Measurements from ENCODE around the gene LKAAEAR1. TPM values are rescaled to one million over a fixed set of nuclear protein-coding genes. Genes with fewer than 3 reads are reported as not detected.
A peak's percentile ranks its signal among the peaks of the same experiment; 100 is the strongest.

The LKAAEAR1 gene
- total and polyA plus RNA-seq, 2 of the 13 experiments (the other 11 are each of a cell fraction or from before 2014, with no cell fraction given): not detected

DNA sequence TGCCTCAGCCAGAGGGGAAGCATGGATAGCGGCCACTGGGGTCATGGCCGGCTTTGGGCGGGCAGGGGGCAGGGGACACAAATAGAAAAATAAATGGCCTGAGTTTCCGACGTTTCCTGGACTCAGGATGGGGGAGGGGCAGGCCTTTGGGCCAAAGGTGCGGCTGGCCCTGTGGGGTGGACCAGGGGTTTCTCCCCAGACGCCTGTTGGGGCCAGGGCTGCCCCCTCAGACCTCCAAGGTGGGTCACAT is 27.6 kb downstream of the LKAAEAR1 start (continued):
- TF ChIP-seq, protein P1, sequence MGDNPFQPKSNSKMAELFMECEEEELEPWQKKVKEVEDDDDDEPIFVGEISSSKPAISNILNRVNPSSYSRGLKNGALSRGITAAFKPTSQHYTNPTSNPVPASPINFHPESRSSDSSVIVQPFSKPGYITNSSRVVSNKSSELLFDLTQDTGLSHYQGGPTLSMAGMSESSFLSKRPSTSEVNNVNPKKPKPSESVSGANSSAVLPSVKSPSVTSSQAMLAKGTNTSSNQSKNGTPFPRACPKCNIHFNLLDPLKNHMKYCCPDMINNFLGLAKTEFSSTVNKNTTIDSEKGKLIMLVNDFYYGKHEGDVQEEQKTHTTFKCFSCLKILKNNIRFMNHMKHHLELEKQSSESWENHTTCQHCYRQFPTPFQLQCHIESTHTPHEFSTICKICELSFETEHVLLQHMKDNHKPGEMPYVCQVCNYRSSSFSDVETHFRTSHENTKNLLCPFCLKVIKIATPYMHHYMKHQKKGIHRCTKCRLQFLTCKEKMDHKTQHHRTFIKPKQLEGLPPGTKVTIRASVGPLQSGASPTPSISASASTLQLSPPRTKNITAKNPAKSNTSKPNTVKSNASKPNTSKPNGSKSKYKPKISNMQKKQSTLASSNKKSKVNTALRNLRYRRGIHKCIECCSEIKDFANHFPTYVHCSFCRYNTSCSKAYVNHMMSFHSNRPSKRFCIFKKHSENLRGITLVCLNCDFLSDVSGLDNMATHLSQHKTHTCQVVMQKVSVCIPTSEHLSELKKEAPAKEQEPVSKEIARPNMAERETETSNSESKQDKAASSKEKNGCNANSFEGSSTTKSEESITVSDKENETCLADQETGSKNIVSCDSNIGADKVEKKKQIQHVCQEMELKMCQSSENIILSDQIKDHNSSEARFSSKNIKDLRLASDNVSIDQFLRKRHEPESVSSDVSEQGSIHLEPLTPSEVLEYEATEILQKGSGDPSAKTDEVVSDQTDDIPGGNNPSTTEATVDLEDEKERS (CRISPR knock-in tag; IDR thresholded peaks at IDR 0.05): no peak
- TF ChIP-seq MIER2 (CRISPR knock-in tag; IDR thresholded peaks at IDR 0.05): 0 out of 2 replicates have a peak, but pooled peaks have one; percentile 10
- TF ChIP-seq, protein P2, sequence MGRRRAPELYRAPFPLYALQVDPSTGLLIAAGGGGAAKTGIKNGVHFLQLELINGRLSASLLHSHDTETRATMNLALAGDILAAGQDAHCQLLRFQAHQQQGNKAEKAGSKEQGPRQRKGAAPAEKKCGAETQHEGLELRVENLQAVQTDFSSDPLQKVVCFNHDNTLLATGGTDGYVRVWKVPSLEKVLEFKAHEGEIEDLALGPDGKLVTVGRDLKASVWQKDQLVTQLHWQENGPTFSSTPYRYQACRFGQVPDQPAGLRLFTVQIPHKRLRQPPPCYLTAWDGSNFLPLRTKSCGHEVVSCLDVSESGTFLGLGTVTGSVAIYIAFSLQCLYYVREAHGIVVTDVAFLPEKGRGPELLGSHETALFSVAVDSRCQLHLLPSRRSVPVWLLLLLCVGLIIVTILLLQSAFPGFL (CRISPR knock-in tag; IDR thresholded peaks at IDR 0.05): no peak
- TF ChIP-seq ZNF616 (CRISPR knock-in tag; IDR thresholded peaks at IDR 0.05; ENCODE audit: low read depth): no peak
- no peak for TF ChIP-seq ZNF660 (CRISPR knock-in tag; IDR thresholded peaks at IDR 0.05; ENCODE audit: borderline replicate concordance, low read depth)
- TF ChIP-seq ZBTB1 (CRISPR knock-in tag; IDR thresholded peaks at IDR 0.05; ENCODE audit: borderline replicate concordance): no peak
- TF ChIP-seq MTF2 (CRISPR knock-in tag; IDR thresholded peaks at IDR 0.05; ENCODE audit: borderline replicate concordance): no peak; the same call in 1 of the 2 replicates
- no peak; the same call in 1 of the 2 replicates for TF ChIP-seq ZNF556 (CRISPR knock-in tag; IDR thresholded peaks at IDR 0.05; ENCODE audit: borderline replicate concordance)
- TF ChIP-seq, protein P3, sequence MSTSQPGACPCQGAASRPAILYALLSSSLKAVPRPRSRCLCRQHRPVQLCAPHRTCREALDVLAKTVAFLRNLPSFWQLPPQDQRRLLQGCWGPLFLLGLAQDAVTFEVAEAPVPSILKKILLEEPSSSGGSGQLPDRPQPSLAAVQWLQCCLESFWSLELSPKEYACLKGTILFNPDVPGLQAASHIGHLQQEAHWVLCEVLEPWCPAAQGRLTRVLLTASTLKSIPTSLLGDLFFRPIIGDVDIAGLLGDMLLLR (CRISPR knock-in tag; IDR thresholded peaks at IDR 0.05): no peak
- peak; percentile 66; the same call in 1 of the 2 replicates for TF ChIP-seq HNF4G (IDR thresholded peaks at IDR 0.05; ENCODE audit: borderline replicate concordance, low read depth, low read length)
- TF ChIP-seq HNF4G (CRISPR knock-in tag; IDR thresholded peaks at IDR 0.05; ENCODE audit: borderline replicate concordance, low read depth): no peak; the same call in 1 of the 2 replicates
- no peak for TF ChIP-seq SNRNP70 (IDR thresholded peaks at IDR 0.05; ENCODE audit: low read depth, low read length)
- TF ChIP-seq, protein P4, sequence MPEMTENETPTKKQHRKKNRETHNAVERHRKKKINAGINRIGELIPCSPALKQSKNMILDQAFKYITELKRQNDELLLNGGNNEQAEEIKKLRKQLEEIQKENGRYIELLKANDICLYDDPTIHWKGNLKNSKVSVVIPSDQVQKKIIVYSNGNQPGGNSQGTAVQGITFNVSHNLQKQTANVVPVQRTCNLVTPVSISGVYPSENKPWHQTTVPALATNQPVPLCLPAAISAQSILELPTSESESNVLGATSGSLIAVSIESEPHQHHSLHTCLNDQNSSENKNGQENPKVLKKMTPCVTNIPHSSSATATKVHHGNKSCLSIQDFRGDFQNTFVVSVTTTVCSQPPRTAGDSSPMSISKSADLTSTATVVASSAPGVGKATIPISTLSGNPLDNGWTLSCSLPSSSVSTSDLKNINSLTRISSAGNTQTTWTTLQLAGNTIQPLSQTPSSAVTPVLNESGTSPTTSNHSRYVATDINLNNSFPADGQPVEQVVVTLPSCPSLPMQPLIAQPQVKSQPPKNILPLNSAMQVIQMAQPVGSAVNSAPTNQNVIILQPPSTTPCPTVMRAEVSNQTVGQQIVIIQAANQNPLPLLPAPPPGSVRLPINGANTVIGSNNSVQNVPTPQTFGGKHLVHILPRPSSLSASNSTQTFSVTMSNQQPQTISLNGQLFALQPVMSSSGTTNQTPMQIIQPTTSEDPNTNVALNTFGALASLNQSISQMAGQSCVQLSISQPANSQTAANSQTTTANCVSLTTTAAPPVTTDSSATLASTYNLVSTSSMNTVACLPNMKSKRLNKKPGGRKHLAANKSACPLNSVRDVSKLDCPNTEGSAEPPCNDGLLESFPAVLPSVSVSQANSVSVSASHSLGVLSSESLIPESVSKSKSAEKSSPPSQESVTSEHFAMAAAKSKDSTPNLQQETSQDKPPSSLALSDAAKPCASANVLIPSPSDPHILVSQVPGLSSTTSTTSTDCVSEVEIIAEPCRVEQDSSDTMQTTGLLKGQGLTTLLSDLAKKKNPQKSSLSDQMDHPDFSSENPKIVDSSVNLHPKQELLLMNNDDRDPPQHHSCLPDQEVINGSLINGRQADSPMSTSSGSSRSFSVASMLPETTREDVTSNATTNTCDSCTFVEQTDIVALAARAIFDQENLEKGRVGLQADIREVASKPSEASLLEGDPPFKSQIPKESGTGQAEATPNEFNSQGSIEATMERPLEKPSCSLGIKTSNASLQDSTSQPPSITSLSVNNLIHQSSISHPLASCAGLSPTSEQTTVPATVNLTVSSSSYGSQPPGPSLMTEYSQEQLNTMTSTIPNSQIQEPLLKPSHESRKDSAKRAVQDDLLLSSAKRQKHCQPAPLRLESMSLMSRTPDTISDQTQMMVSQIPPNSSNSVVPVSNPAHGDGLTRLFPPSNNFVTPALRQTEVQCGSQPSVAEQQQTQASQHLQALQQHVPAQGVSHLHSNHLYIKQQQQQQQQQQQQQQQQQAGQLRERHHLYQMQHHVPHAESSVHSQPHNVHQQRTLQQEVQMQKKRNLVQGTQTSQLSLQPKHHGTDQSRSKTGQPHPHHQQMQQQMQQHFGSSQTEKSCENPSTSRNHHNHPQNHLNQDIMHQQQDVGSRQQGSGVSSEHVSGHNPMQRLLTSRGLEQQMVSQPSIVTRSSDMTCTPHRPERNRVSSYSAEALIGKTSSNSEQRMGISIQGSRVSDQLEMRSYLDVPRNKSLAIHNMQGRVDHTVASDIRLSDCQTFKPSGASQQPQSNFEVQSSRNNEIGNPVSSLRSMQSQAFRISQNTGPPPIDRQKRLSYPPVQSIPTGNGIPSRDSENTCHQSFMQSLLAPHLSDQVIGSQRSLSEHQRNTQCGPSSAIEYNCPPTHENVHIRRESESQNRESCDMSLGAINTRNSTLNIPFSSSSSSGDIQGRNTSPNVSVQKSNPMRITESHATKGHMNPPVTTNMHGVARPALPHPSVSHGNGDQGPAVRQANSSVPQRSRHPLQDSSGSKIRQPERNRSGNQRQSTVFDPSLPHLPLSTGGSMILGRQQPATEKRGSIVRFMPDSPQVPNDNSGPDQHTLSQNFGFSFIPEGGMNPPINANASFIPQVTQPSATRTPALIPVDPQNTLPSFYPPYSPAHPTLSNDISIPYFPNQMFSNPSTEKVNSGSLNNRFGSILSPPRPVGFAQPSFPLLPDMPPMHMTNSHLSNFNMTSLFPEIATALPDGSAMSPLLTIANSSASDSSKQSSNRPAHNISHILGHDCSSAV (CRISPR knock-in tag; IDR thresholded peaks at IDR 0.05; ENCODE audit: borderline replicate concordance): no peak
- TF ChIP-seq RAD21 (CRISPR knock-in tag; IDR thresholded peaks at IDR 0.05): no peak
- TF ChIP-seq MIER3 (CRISPR knock-in tag; IDR thresholded peaks at IDR 0.05; ENCODE audit: borderline replicate concordance): no peak
- TF ChIP-seq TSC22D2 (CRISPR knock-in tag; IDR thresholded peaks at IDR 0.05; ENCODE audit: borderline replicate concordance): no peak; the same call in 1 of the 2 replicates
- TF ChIP-seq ZNF224 (CRISPR knock-in tag; IDR thresholded peaks at IDR 0.05): no peak
- TF ChIP-seq NR2F6 (IDR thresholded peaks at IDR 0.05): peak; percentile 84
- TF ChIP-seq NR2F6 (CRISPR knock-in tag; IDR thresholded peaks at IDR 0.05): peak; percentile 93

Data from HepG2 (cell line).